HG03521 (cell line): ENCODE measurements around the gene MAB21L2.

Experiments used
- ATAC-seq: cut with Tn5 transposase; IDR thresholded peaks from one replicate; pipeline ENCODE4 v1.9.1; 2021; ENCODE audit warnings: mild to moderate bottlenecking, moderate library complexity; ENCODE audit not compliant: unreplicated experiment

MAB21L2 gene

DNA sequence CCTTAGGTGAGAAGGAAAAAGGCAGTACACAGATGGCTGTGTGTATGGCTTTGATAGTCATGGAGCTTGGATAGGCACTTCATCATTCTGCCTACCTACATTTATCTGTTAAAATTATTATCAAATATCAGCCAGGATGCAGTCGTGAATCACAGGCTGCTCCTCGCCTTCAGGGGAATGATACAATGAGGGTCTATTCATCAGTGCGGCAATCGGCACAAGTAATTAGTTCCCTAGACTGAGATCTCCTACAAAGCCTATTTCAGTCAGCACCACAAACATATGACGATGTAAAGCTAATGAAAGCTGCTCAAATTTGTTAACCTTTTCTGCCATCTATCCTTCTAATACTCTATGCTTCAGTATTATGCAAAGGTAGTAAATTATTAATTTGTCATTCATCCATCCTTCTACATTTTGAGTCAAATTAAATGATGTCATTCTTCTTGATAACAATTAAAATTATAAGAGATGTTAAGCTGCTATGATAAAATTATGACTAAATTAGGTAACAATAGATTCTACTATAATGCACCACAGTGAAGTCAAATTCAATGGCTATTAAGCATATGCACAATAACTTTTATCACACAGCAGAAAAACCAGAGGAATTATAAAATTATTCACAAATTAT lies 19.0 kb downstream of the MAB21L2 start:
- ATAC-seq = no peak

DNA sequence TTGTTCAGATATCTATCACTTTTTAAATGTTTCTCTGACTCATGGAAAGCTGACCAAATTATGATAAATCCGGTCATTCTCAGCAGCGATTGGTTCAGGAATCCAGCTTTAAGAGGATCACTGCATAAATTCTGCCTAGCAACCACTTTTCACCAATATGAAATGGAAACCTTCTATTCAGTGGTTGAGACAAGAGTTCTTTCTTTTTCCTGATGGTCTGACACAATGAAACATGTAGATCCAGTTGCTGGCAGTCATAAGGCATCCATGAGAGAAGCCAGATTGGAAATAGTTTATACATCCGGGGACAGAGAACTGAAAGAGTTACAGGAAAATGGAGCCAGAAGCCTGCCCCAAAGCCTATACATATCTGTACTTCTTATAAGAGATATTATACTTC lies 27.2 kb downstream of the MAB21L2 start:
- no peak for ATAC-seq

DNA sequence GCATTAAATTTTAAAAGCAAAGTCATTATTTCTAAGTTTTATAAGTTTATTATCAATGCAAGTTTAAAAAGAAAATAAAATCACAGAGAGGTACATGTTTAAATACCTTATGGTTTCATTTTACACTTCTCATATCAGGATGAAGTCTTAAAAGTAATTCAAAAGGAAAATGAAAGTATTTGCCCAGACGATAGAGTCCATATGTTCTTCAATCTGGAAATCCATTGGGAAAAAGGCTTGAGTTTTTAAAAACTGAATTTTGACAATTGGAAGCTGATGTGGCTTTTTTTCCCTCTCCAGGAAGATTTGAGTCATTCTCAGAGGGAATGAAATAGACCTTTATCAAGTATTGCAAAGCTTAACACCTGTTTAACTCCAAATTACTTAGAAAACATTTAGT lies 37.1 kb downstream of the MAB21L2 start:
- ATAC-seq = no peak

DNA sequence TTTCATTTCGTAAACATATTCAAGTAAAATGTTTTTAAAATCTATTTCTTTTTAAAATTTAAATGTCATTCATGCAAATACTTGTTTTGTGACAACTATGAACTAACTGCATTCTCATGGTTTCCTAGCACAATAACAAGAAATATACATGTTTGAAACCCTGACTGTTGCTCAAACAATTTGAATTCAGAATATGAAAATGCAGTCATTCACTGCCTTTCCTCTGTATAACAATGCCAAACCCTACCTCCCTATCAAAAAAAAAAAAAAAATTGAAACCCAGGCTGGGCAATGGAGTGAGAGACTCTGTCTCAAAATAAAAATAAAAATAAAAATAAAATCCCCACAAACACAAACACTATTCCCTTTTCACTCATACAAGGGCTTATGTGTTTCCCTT lies 42.1 kb downstream of the MAB21L2 start:
- ATAC-seq = no peak

DNA sequence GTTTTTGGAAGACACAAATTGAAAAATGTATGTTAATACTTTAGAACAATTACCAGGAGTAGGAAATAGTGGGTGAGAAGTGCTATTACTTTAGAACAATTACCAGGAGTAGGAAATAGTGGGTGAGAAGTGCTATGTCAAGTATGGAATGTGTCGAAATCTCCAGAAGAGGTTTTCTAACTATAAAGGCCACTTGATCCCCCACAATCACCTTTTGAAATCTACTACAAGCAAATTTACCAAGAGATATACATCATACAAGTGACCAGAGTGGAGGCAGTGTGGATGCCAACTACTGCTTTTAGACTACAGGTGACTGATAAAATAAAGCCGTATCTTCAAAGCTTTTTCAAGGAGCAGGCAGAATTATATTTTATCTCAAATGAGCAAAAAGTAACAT lies 43.1 kb downstream of the MAB21L2 start:
- no peak for ATAC-seq

DNA sequence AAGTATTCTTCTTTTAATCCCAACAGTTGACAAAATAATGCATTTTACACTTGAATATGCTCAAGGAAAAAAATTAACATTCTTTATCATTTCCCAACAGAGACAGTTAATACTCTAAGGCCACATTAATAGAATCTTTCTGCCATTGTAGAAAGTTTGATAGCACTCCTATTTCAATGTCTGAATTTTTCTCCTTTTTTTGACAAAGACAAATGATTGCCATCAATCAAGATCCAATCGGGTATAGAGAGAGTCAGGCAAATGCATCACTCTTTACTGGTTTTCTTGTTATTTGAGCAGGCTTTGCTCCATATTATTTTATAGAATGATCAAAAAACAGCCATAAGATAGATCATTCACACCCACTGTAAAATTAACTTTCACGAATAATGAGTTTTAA lies 46.1 kb downstream of the MAB21L2 start:
- no peak for ATAC-seq

DNA sequence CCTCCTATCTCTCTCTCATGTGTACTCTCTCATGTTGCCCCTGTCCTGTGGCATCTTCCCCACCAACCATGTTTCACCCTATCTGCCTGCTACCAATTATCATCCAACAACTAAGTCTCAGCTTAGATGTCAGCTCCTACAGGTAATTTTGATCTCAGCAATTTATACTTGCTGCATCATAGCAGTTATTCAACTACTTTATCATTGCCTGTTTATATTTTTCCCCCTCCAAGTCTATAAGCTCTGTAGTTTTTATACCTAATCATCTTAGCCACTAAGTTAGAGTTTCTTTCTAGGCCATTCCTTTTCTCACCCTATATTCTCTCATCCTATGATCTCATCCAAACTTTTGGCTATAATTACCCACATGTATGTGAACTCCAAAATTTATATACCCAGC lies 50.7 kb downstream of the MAB21L2 start:
- ATAC-seq = no peak
